Spleen (tissue), 7 donors: Measurements from ENCODE around the gene RABL2A.
"Not testable (repeated sequence)": the region's sequence is repeated elsewhere in the genome, so short reads cannot be mapped to it uniquely, and the experiment has no call there.

Experiments used
- CTCF ChIP-seq, 11 experiments: fragments of 200-600 bp in 7 of 11; fragments of 450-650 bp in 4 of 11; sonication (generic) in 4 of 11; IDR thresholded peaks in 8 of 11; conservative IDR thresholded peaks in 3 of 11; 1 replicate in 7 of 11; 2 replicates in 4 of 11; pipeline versions ENCODE4 v1.4.0 to v1.8.0; 2016 to 2021; ENCODE audit warnings: antibody characterized with exemption in 11 of 11, inconsistent platforms in 4 of 11, mild to moderate bottlenecking in 1 of 11
- POLR2AphosphoS5 ChIP-seq, 3 donors: sonication (generic); formaldehyde crosslinking; IDR thresholded peaks; one replicate each; pipeline ENCODE4 v1.5.1; 2017; ENCODE audit warnings: antibody characterized with exemption in 3 of 3
- donor health status: DM: no; HTN: no; CAD: no; lungs with moderate emphysema.
- donor health status: DM: no; HTN: no; CAD: no.
- donor health status: DM: no; HTN: no; CAD: no.

GRCh38 chr2:113621002-113621401, 6.1 kb upstream of the RABL2A start:
- not testable (repeated sequence) for TF ChIP-seq POLR2AphosphoS5 (IDR thresholded peaks at IDR 0.05); CTCF (IDR thresholded peaks at IDR 0.05 in 8 of 11, conservative IDR thresholded peaks at IDR 0.05 in 3 of 11)
